HG03571 (cell line): Measurements from ENCODE around the gene NME7.
"Not testable (repeated sequence)": the region's sequence is repeated elsewhere in the genome, so short reads cannot be mapped to it uniquely, and the experiment has no call there.

Source experiments
- ATAC-seq: cut with Tn5 transposase; IDR thresholded peaks from one replicate; pipeline ENCODE4 v1.9.1; 2021; ENCODE audit not compliant: unreplicated experiment

NME7 gene

GRCh38 chr1:169236143-169236542 lies 131.5 kb downstream of the NME7 start:
- ATAC-seq: no peak

GRCh38 chr1:169235568-169235967 lies 132.0 kb downstream of the NME7 start:
- ATAC-seq: no peak

GRCh38 chr1:169234780-169235179 lies 132.8 kb downstream of the NME7 start:
- no peak for ATAC-seq

GRCh38 chr1:169217636-169218035 lies 150.0 kb downstream of the NME7 start:
- no peak for ATAC-seq

GRCh38 chr1:169214598-169214997 lies 153.0 kb downstream of the NME7 start:
- no peak for ATAC-seq

GRCh38 chr1:169212088-169212487 lies 155.5 kb downstream of the NME7 start:
- no peak for ATAC-seq

- ATAC-seq: no peak
Measured at GRCh38 chr1:169207797-169208520, 159.6 kb downstream of the NME7 start.

GRCh38 chr1:169204157-169204556 lies 163.4 kb downstream of the NME7 start:
- ATAC-seq: no peak

GRCh38 chr1:169202791-169203665 lies 164.6 kb downstream of the NME7 start:
- ATAC-seq: no peak

GRCh38 chr1:169201084-169201619 lies 166.4 kb downstream of the NME7 start:
- no peak for ATAC-seq

- ATAC-seq: no peak
Measured at GRCh38 chr1:169200319-169200718, 167.3 kb downstream of the NME7 start.

- ATAC-seq: no peak
Measured at GRCh38 chr1:169196581-169196980, 171.0 kb downstream of the NME7 start.

- no peak for ATAC-seq
Measured at GRCh38 chr1:169196161-169196560, 171.4 kb downstream of the NME7 start.

- ATAC-seq: no peak
Measured at GRCh38 chr1:169193191-169193850, 174.3 kb downstream of the NME7 start.

- ATAC-seq: no peak
Measured at GRCh38 chr1:169186106-169186505, 181.5 kb downstream of the NME7 start.

- ATAC-seq: no peak
Measured at GRCh38 chr1:169184812-169185211, 182.8 kb downstream of the NME7 start.

GRCh38 chr1:169180174-169180573 lies 187.4 kb downstream of the NME7 start:
- ATAC-seq: no peak

GRCh38 chr1:169179431-169179830 lies 188.2 kb downstream of the NME7 start:
- not testable (repeated sequence) for ATAC-seq

- ATAC-seq: no peak
Measured at GRCh38 chr1:169175461-169175860, 192.1 kb downstream of the NME7 start.

GRCh38 chr1:169163059-169163458 lies 204.5 kb downstream of the NME7 start:
- no peak for ATAC-seq

- ATAC-seq: peak; percentile 85
Measured at GRCh38 chr1:169161496-169162194, 206.0 kb downstream of the NME7 start.
